AG04450 (cell line): ENCODE data around the gene NTF4. TPM values are rescaled to one million over a fixed set of nuclear protein-coding genes. Genes with fewer than 3 reads are reported as not detected.
"Not testable (repeated sequence)": the region's sequence is repeated elsewhere in the genome, so short reads cannot be mapped to it uniquely, and the experiment has no call there.

Source experiments
- CTCF ChIA-PET: fragments of 300-600, 350-600 bp; formaldehyde crosslinking; extraction: SDS; loops from one replicate; lab custom pipeline; 2022; ENCODE audit warnings: antibody characterized with exemption, inconsistent platforms; lab: Charles Lee
- POLR2A ChIA-PET: fragments of 350-600 bp; formaldehyde crosslinking; extraction: SDS; loops from one replicate; lab custom pipeline; 2021; ENCODE audit warnings: antibody characterized with exemption, inconsistent platforms; lab: Yijun Ruan, JAX
- DNase-seq: peaks from one replicate; pipeline ENCODE4 v3.0.0-alpha.2; 2011; ENCODE audit warnings: low read depth, low spot score
- H3K27ac ChIP-seq: one replicate; pipeline ENCODE4 v1.5.1; 2012; ENCODE audit warnings: low read depth, low read length, control low read depth
- H3K27me3 ChIP-seq: one replicate; pipeline ENCODE4 v1.6.0; 2012; ENCODE audit warnings: low read length; ENCODE audit not compliant: control insufficient read depth, insufficient read depth
- H3K4me3 ChIP-seq: 2 replicates; pipeline ENCODE4 v1.5.1; 2011; ENCODE audit warnings: mild to moderate bottlenecking, low read depth, low read length, control low read depth
- H3K9me3 ChIP-seq: 2 replicates; pipeline ENCODE4 v1.5.1; 2012; ENCODE audit warnings: low read length; ENCODE audit not compliant: control insufficient read depth, insufficient read depth
- CTCF ChIP-seq: IDR thresholded peaks from 2 replicates; pipeline ENCODE4 v1.5.1; 2011; ENCODE audit warnings: low read depth, low read length, control low read depth, inconsistent platforms
- polyA plus RNA-seq: library from polyadenylated mRNA; depleted of rRNA; stranded (reverse); fragments of >200 nt; gene quantifications from 2 replicates; pipeline ENCODE4 v1.2.3, GENCODE V29; 2011

Gene NTF4
- polyA plus RNA-seq, 1 experiment: 0.09 TPM

GRCh38 chr19:49059053-49059452, 5.6 kb downstream of the NTF4 start:
- ChIA-PET POLR2A (no interaction called here), CTCF (interaction anchor here (0.6 to 1.0 kb wide), 3 partner anchors 18 to 65 kb away, joined by 3 read pairs; partner anchors contain the start of gene RUVBL2)
- Histone ChIP-seq H3K9me3 (no peaks in the 10 kb centered on the region; the same call in 1 of the 2 replicates), H3K4me3 (no peak overlapping the region), H3K27ac (no peak overlapping the region), H3K27me3 (peaks cover 5% of the 10 kb centered on the region)
- no peak for DNase-seq
- TF ChIP-seq CTCF: no peak

GRCh38 chr19:49058562-49058961, 6.1 kb downstream of the NTF4 start:
- H3K4me3 ChIP-seq: no peak overlapping the region
- ChIA-PET POLR2A (interaction anchor here (1.2 kb wide), 1 partner anchor 65 kb away, joined by 3 read pairs; the partner anchor contains the start of genes GYS1 and RUVBL2), CTCF (interaction anchor here (0.7 to 1.3 kb wide), 3 partner anchors 42 to 65 kb away, joined by 3 to 5 read pairs (median 3); partner anchors contain the start of gene RUVBL2)

GRCh38 chr19:49057636-49058234, 6.9 kb downstream of the NTF4 start, which contains the start of gene CGB7:
CGB7 (minus strand) TSS chr19:49057749; CDS start chr19:49055375, 2,374 bp downstream.
- H3K27me3 ChIP-seq: no peaks in the 10 kb centered on the region
- no peak for TF ChIP-seq CTCF
- no peaks in the 10 kb centered on the region; the same call in 1 of the 2 replicates for H3K9me3 ChIP-seq
- ChIA-PET CTCF (interaction anchor here (1.3 to 2.4 kb wide), 5 partner anchors 40 to 141 kb away, joined by 4 to 18 read pairs (median 5); partner anchors contain the start of genes GYS1 and RUVBL2), POLR2A (interaction anchor here (0.6 to 1.2 kb wide), 3 partner anchors 40 to 1339 kb away, joined by 3 read pairs; partner anchors contain the start of genes GYS1 and RUVBL2)
- peak within 1 kb of the TSS; percentile 64 for H3K4me3 ChIP-seq
- no peak within 1 kb of the TSS for H3K27ac ChIP-seq
- DNase-seq: no peak

More at GRCh38 chr19:49058562-49058961, 6.1 kb downstream of the NTF4 start:
- DNase-seq: no peak
- TF ChIP-seq CTCF: no peak
- Histone ChIP-seq H3K9me3 (no peaks in the 10 kb centered on the region; the same call in 1 of the 2 replicates), H3K27me3 (peaks cover under 1% of the 10 kb centered on the region), H3K27ac (no peak overlapping the region)

- H3K9me3 ChIP-seq, H3K27ac ChIP-seq, H3K27me3 ChIP-seq, DNase-seq: not testable (repeated sequence)
- peak overlapping the region; percentile 64 for H3K4me3 ChIP-seq
- CTCF ChIA-PET: interaction anchor here (0.7 to 2.4 kb wide), 9 partner anchors 12 to 142 kb away, joined by 3 to 18 read pairs (median 5); partner anchors contain the start of genes GYS1 and RUVBL2
- POLR2A ChIA-PET: interaction anchor here (0.6 to 1.2 kb wide), 4 partner anchors 8 to 1338 kb away, joined by 3 read pairs; partner anchors contain the start of genes GYS1, NTF4 and RUVBL2
- TF ChIP-seq CTCF: peak; percentile 10; the same call in 1 of the 2 replicates
These were observed 7.6 kb downstream of the NTF4 start for GRCh38 chr19:49056902-49057596.
